CD1c-positive myeloid dendritic cell (primary cell): Measurements from ENCODE around the gene MCM9.
"Not testable (repeated sequence)": the region's sequence is repeated elsewhere in the genome, so short reads cannot be mapped to it uniquely, and the experiment has no call there.

Experiments
- DNase-seq: peaks from one replicate; pipeline ENCODE4 v3.0.0-alpha.2; 2016; ENCODE audit errors: extremely low spot score

MCM9 gene

GRCh38 chr6:118893807-118894424 lies 41.0 kb downstream of the MCM9 start, which contains the start of gene ASF1A:
Gene ASF1A (plus strand): TSS chr6:118894152. CDS start chr6:118894414, 262 bp downstream.
- DNase-seq = peak; percentile 97

DNA sequence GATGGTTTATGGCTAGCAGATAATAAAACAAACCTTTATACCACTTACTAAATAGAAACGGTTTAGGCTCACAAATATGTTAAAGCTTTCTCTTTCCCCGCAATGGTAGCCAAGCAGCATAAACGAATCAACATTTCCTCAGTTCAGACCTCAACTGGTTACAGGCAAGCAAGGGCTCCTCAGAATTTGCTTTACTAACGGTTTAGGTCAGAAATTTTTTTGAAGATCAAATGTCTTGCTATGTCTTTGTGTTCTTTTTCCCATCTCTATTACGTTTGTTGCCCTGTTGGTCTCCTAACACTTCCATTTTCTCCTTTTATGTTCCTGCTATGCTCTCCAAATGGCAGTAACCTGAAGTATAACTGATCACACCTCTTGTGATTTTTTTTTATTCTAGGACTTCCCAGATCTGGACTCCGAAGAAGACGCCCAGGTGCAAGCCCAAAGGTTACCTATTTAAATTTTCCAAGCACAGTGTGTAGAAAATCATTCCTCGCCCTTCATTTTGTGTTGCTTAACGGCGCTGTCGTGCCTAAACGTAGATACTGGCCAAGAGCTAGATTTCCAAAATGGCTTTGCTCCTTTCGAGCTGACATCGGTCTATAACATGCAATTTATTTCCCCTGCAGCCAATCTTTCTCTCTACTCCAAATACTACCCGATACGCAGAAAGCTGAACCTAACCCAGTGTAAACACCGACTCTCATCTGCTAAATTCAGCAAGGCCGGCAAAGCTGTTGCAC lies 41.7 kb downstream of the MCM9 start:
- peak; percentile 67 for DNase-seq

- peak; percentile 26 for DNase-seq
These were observed 42.5 kb downstream of the MCM9 start for GRCh38 chr6:118892355-118892991.

DNA sequence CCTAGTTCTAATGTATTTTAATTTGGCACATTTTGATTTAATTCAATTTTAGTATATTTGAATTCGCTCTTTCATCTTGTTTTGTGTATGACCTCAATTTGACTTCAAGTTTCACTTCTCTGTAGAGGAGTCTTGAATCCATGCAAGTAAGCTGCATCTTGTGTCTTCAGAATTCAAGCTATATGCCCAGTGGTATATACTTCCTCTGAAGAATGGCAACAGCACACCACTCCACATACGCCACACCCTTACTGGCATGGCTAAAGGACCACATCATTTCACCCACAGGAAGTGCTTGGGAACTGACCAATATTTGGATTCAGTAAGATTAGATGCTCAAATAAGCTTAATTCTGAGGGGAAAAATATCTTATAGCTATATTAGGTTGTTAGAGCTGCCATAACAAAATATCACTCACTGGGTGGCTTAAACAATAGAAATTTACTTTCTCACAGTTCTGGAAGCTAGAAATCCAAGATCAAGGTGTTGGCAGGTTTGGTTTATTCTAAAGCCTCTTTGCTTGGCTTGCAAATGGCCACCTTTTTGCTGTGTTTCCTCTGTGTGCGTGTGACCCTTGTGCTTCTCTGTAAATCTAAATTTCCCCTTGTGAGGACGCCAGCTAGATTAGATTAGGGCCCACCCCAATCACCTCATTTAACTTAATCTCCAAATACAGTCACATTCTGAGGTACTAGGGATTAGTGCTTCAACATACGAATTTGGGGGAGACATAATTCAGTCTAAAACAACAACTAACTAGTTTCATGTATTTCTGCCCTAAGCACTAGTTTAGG lies 43.8 kb downstream of the MCM9 start:
- DNase-seq = peak; percentile 62

DNA sequence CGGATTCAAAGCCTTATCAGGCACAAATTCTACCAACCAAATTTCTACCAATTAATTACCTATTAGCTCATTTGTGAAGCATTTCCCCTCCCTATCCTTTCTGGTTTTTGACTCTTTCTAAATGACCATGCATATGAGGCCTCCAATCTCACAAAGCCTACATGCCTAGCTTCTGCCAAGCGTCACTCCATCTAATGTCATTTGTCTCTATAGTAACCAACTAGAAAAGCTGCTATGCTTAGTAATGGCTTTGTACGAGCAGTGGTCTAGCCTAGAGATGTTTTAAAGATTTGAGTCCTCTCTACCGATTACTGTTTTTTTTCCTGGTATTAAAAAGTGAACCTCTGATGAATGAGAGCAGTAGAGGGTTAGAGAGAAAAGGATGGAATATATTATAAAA lies 45.8 kb downstream of the MCM9 start:
- DNase-seq = no peak

- no peak for DNase-seq
These were observed 48.3 kb downstream of the MCM9 start for GRCh38 chr6:118886641-118887040.

GRCh38 chr6:118882314-118882905 lies 52.5 kb downstream of the MCM9 start:
- DNase-seq = no peak

- DNase-seq = peak; percentile 44
These were observed 53.3 kb downstream of the MCM9 start for GRCh38 chr6:118881440-118882313.

GRCh38 chr6:118877806-118878205 lies 57.2 kb downstream of the MCM9 start:
- no peak for DNase-seq

DNA sequence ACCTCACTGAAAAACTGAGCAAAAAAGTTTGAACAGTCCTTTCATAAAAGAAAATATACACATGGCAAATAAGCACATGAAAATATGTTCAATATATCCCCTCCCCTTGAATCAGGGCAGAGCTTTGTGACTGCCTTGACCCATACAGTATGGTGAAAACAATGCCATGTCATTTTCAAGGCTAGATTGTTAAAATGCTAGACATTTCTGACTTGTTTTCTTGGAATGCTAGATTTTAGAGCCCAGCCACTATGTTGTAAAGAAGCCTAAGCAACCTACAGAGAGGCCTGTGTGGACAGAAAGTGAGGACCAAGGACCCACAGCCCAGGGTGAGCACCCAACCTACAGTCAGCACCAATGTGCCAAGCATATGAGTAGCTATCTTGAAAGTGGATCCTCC lies 58.1 kb downstream of the MCM9 start:
- DNase-seq = no peak

GRCh38 chr6:118876198-118876597 lies 58.8 kb downstream of the MCM9 start:
- no peak for DNase-seq

GRCh38 chr6:118875672-118876071 lies 59.3 kb downstream of the MCM9 start:
- no peak for DNase-seq

DNA sequence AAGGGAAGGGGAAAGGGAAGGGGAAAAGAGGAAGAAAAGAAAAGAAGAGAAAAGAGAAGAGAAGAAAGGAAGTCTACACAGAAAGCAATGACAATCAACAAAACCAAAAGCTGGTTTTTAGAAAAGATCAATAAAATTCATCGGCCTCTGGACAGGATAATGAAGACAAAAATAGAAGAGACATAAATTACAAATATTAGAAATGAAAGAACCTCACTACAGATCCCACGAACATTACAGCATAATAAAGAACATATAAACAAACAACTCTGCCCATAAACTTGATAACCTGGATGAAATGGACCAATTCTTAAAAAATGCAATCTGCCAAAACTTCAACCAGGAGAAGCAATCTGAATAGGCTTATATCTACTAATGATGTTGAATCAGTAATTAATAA lies 61.7 kb downstream of the MCM9 start:
- DNase-seq = no peak

- DNase-seq = no peak
These were observed 62.2 kb downstream of the MCM9 start for GRCh38 chr6:118872726-118873125.

GRCh38 chr6:118872318-118872717 lies 62.6 kb downstream of the MCM9 start:
- no peak for DNase-seq

GRCh38 chr6:118871331-118871730 lies 63.6 kb downstream of the MCM9 start:
- no peak for DNase-seq

DNA sequence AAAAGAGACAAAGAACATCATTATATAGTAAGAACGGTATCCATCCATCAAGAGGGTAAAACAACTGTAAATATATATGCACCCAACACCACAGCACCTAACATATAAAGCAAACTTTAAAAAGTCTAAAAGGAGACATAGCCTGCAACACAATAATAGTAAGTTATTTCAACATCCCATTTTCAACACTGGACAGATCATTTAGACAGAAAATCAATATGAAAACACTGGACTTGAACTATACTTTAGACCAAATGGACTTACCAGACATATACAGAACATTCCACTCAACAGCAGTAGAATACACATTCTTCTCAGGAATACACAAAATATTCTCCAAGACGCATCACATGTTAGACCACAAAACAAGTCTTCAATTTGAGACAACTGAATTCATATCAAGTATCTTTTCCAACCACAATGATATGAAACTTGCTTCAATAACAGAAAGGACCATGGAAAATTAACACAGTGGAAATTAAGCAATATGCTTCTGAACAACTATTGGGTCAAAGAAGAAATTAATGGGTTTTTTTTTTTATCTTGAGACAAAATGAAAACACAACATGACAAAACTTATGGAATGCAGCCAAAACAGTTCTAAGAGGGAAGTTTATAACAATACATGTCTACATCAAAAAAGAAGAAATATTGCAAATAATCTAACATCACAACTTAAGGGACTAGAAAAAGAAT lies 64.9 kb downstream of the MCM9 start:
- no peak for DNase-seq

DNA sequence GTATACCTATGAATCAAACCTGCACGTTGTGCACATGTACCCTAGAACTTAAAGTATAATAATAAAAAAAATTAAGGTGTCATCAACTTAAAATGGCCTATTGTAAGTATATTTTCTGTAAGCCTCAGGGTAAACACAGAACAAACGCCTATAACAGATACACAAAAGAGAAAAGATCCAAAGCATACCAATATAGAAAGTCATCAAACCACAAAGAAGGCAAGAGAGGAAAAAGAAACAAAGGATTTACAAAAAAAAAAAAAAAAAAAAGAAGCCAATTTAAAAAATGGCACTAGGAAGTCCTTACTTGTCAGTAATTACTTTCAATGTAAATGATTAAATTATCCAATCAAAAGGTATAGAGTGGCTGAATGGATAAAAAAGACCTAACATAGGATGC lies 65.6 kb downstream of the MCM9 start:
- no peak for DNase-seq

DNA sequence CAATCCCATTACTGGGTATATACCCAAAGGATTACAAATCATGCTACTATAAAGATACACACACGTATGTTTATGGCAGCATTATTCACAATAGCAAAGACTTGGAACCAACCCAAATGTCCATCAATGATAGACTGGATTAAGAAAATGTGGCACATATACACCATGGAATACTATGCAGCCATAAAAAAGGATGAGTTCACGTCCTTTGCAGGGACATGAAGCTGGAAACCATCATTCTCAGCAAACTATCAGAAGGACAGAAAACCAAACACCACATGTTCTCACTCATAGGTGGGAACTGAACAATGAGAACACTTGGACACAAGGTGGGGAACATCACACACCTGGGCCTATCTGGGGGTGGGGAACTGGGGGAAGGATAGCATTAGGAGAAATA lies 66.1 kb downstream of the MCM9 start:
- DNase-seq = not testable (repeated sequence)

GRCh38 chr6:118867181-118867580 lies 67.8 kb downstream of the MCM9 start:
- DNase-seq = no peak
